Measurements from ENCODE around the gene CAMK1G.
A peak's percentile ranks its signal among the peaks of the same experiment; 100 is the strongest.

GRCh38 chr1:209569455-209570207 is 13.9 kb upstream of the CAMK1G start:
- TF ChIP-seq CTCF (conservative IDR thresholded peaks at IDR 0.05; ENCODE audit: low read depth in 2 of 2) (peak; percentile 91 to 92), POLR2AphosphoS5 (IDR thresholded peaks at IDR 0.05; ENCODE audit: low read depth) (no peak), EZH2phosphoT487 (IDR thresholded peaks at IDR 0.05; ENCODE audit: unreplicated experiment) (no peak), EZH2 (IDR thresholded peaks at IDR 0.05; ENCODE audit: low read depth, unreplicated experiment) (no peak), ZNF114 (CRISPR knock-in tag; IDR thresholded peaks at IDR 0.05) (no peak), ZNF331 (CRISPR knock-in tag; IDR thresholded peaks at IDR 0.05; ENCODE audit: low read depth) (no peak), REST (IDR thresholded peaks at IDR 0.05; ENCODE audit: unreplicated experiment) (no peak), ZNF462 (CRISPR knock-in tag; IDR thresholded peaks at IDR 0.05) (no peak), JUNB (IDR thresholded peaks at IDR 0.05; ENCODE audit: unreplicated experiment) (no peak), STAT1 (IDR thresholded peaks at IDR 0.05; ENCODE audit: unreplicated experiment) (no peak), NANOG (IDR thresholded peaks at IDR 0.05; ENCODE audit: borderline replicate concordance) (no peak)
